Measurements from ENCODE around the gene BCLAF1. TPM values are rescaled to one million over a fixed set of nuclear protein-coding genes. Genes with fewer than 3 reads are reported as not detected.

The BCLAF1 gene
- total RNA-seq, 1 donor from 2014 or later = 154 TPM

GRCh38 chr6:136244061-136244616 is 45.5 kb downstream of the BCLAF1 start:
- TF ChIP-seq CTCF (IDR thresholded peaks at IDR 0.05; ENCODE audit: unreplicated experiment) = no peak
- Mint-ChIP-seq H3K4me3 (ENCODE audit: unreplicated experiment) (no peak overlapping the region), H3K36me3 (ENCODE audit: low read depth, unreplicated experiment) (no peaks in the 10 kb centered on the region), H3K27me3 (ENCODE audit: unreplicated experiment) (no peaks in the 10 kb centered on the region), H3K4me1 (ENCODE audit: unreplicated experiment) (peaks cover 4% of the 10 kb centered on the region), H3K9me3 (ENCODE audit: unreplicated experiment) (no peaks in the 10 kb centered on the region), H3K27ac (ENCODE audit: unreplicated experiment) (no peak overlapping the region)
- DNase-seq (ENCODE audit: low spot score) = no peak

GRCh38 chr6:136236466-136237293 is 53.0 kb downstream of the BCLAF1 start:
- peaks cover 4% of the 10 kb centered on the region for H3K27me3 Mint-ChIP-seq (ENCODE audit: unreplicated experiment)
- no peak overlapping the region for H3K27ac Mint-ChIP-seq (ENCODE audit: unreplicated experiment)
- DNase-seq (ENCODE audit: low spot score) = no peak
- H3K4me1 Mint-ChIP-seq (ENCODE audit: unreplicated experiment) = peaks cover 5% of the 10 kb centered on the region
- H3K36me3 Mint-ChIP-seq (ENCODE audit: low read depth, unreplicated experiment) = no peaks in the 10 kb centered on the region
- H3K4me3 Mint-ChIP-seq (ENCODE audit: unreplicated experiment) = no peak overlapping the region
- TF ChIP-seq CTCF (IDR thresholded peaks at IDR 0.05; ENCODE audit: unreplicated experiment) = no peak
- H3K9me3 Mint-ChIP-seq (ENCODE audit: unreplicated experiment) = no peaks in the 10 kb centered on the region

- TF ChIP-seq CTCF (IDR thresholded peaks at IDR 0.05; ENCODE audit: unreplicated experiment) = no peak
- Mint-ChIP-seq H3K9me3 (ENCODE audit: unreplicated experiment) (no peaks in the 10 kb centered on the region), H3K27ac (ENCODE audit: unreplicated experiment) (no peak overlapping the region)
These were observed 54.4 kb downstream of the BCLAF1 start for GRCh38 chr6:136235233-136235564.

GRCh38 chr6:136232701-136233100 is 56.9 kb downstream of the BCLAF1 start:
- DNase-seq (ENCODE audit: low spot score) = no peak
- H3K9me3 Mint-ChIP-seq (ENCODE audit: unreplicated experiment) = no peaks in the 10 kb centered on the region
- no peak for TF ChIP-seq CTCF (IDR thresholded peaks at IDR 0.05; ENCODE audit: unreplicated experiment)
- peaks cover 4% of the 10 kb centered on the region for H3K27me3 Mint-ChIP-seq (ENCODE audit: unreplicated experiment)
- peak overlapping the region; percentile 44 for H3K27ac Mint-ChIP-seq (ENCODE audit: unreplicated experiment)
- no peak overlapping the region for H3K4me3 Mint-ChIP-seq (ENCODE audit: unreplicated experiment)
- H3K4me1 Mint-ChIP-seq (ENCODE audit: unreplicated experiment) = peaks cover 12% of the 10 kb centered on the region
- no peaks in the 10 kb centered on the region for H3K36me3 Mint-ChIP-seq (ENCODE audit: low read depth, unreplicated experiment)

More at GRCh38 chr6:136235233-136235564, 54.4 kb downstream of the BCLAF1 start:
- Mint-ChIP-seq H3K4me1 (ENCODE audit: unreplicated experiment) (peaks cover 5% of the 10 kb centered on the region), H3K36me3 (ENCODE audit: low read depth, unreplicated experiment) (no peaks in the 10 kb centered on the region), H3K4me3 (ENCODE audit: unreplicated experiment) (no peak overlapping the region), H3K27me3 (ENCODE audit: unreplicated experiment) (peaks cover 4% of the 10 kb centered on the region)
- DNase-seq (ENCODE audit: low spot score) = no peak

- Mint-ChIP-seq H3K9me3 (ENCODE audit: unreplicated experiment) (no peaks in the 10 kb centered on the region), H3K27ac (ENCODE audit: unreplicated experiment) (no peak overlapping the region), H3K36me3 (ENCODE audit: low read depth, unreplicated experiment) (no peaks in the 10 kb centered on the region), H3K4me1 (ENCODE audit: unreplicated experiment) (peaks cover 24% of the 10 kb centered on the region), H3K4me3 (ENCODE audit: unreplicated experiment) (no peak overlapping the region), H3K27me3 (ENCODE audit: unreplicated experiment) (peaks cover 4% of the 10 kb centered on the region)
- DNase-seq (ENCODE audit: low spot score) = no peak
- TF ChIP-seq CTCF (IDR thresholded peaks at IDR 0.05; ENCODE audit: unreplicated experiment) = no peak
These were observed 59.3 kb downstream of the BCLAF1 start for GRCh38 chr6:136230219-136230853.

Measured in endothelial cell (in vitro differentiated cells).